Prostate gland (tissue), 1 donor: ENCODE data around the gene ASB7.

Experiments used
- POLR2A ChIP-seq: fragments of 450-650 bp; IDR thresholded peaks from one replicate; pipeline ENCODE4 v1.6.1; 2016; ENCODE audit warnings: antibody characterized with exemption, mild to moderate bottlenecking
- POLR2AphosphoS5 ChIP-seq: sonication (generic); formaldehyde crosslinking; IDR thresholded peaks from one replicate; pipeline ENCODE4 v1.6.1; 2017; ENCODE audit warnings: antibody characterized with exemption

- TF ChIP-seq POLR2AphosphoS5: no peak
- no peak for TF ChIP-seq POLR2A
These were observed 60.9 kb downstream of the ASB7 start for GRCh38 chr15:100663086-100663914.
